ENCODE data around the gene WDR33.
"Not testable (repeated sequence)": the region's sequence is repeated elsewhere in the genome, so short reads cannot be mapped to it uniquely, and the experiment has no call there.

The WDR33 gene

GRCh38 chr2:127811397-127812321 lies 688 bp upstream of the WDR33 start:
- no peak for FAIRE-seq
- no peak for DNase-seq (ENCODE audit: low spot score)

- peak; percentile 32 for FAIRE-seq
These were observed 784 bp downstream of the WDR33 start for GRCh38 chr2:127810156-127810618.

GRCh38 chr2:127807678-127808353 lies 3.2 kb downstream of the WDR33 start:
- FAIRE-seq (peak; percentile 74), DNase-seq (ENCODE audit: low spot score) (peak; percentile 51)

More at GRCh38 chr2:127810156-127810618, 784 bp downstream of the WDR33 start:
- no peak for DNase-seq (ENCODE audit: low spot score)

GRCh38 chr2:127806860-127807259 lies 4.1 kb downstream of the WDR33 start:
- FAIRE-seq; DNase-seq (ENCODE audit: low spot score): not testable (repeated sequence)

- FAIRE-seq (no peak), DNase-seq (ENCODE audit: low spot score) (no peak)
These were observed 5.5 kb downstream of the WDR33 start for GRCh38 chr2:127805491-127805890.

- FAIRE-seq (no peak), DNase-seq (ENCODE audit: low spot score) (no peak)
These were observed 11.0 kb downstream of the WDR33 start for GRCh38 chr2:127799926-127800325.

- FAIRE-seq (no peak), DNase-seq (ENCODE audit: low spot score) (no peak)
These were observed 14.6 kb downstream of the WDR33 start for GRCh38 chr2:127796389-127796788.

GRCh38 chr2:127794901-127795300 lies 16.1 kb downstream of the WDR33 start:
- FAIRE-seq; DNase-seq (ENCODE audit: low spot score): not testable (repeated sequence)

- no peak for FAIRE-seq
- no peak for DNase-seq (ENCODE audit: low spot score)
These were observed 18.2 kb downstream of the WDR33 start for GRCh38 chr2:127792805-127793204.

GRCh38 chr2:127790694-127791529 lies 20.1 kb downstream of the WDR33 start:
- DNase-seq (ENCODE audit: low spot score) (no peak), FAIRE-seq (no peak)

- DNase-seq (ENCODE audit: low spot score) (no peak), FAIRE-seq (no peak)
These were observed 24.7 kb downstream of the WDR33 start for GRCh38 chr2:127786048-127786809.

- DNase-seq (ENCODE audit: low spot score): no peak
- FAIRE-seq: no peak
These were observed 25.9 kb downstream of the WDR33 start for GRCh38 chr2:127784965-127785518.

- DNase-seq (ENCODE audit: low spot score) (no peak), FAIRE-seq (no peak)
These were observed 27.9 kb downstream of the WDR33 start for GRCh38 chr2:127783101-127783500.

GRCh38 chr2:127778850-127779249 lies 32.1 kb downstream of the WDR33 start:
- FAIRE-seq (no peak), DNase-seq (ENCODE audit: low spot score) (no peak)

GRCh38 chr2:127778447-127778846 lies 32.5 kb downstream of the WDR33 start:
- no peak for FAIRE-seq
- no peak for DNase-seq (ENCODE audit: low spot score)

GRCh38 chr2:127776122-127776780 lies 34.7 kb downstream of the WDR33 start:
- DNase-seq (ENCODE audit: low spot score) (no peak), FAIRE-seq (no peak)

GRCh38 chr2:127771756-127772155 lies 39.2 kb downstream of the WDR33 start:
- DNase-seq (ENCODE audit: low spot score) (no peak), FAIRE-seq (no peak)

GRCh38 chr2:127770973-127771735 lies 39.8 kb downstream of the WDR33 start:
- FAIRE-seq (no peak), DNase-seq (ENCODE audit: low spot score) (no peak)

GRCh38 chr2:127770534-127770933 lies 40.4 kb downstream of the WDR33 start:
- not testable (repeated sequence) for DNase-seq (ENCODE audit: low spot score); FAIRE-seq
